Measurements from ENCODE around the gene FGFR4.
"Not testable (repeated sequence)": the region's sequence is repeated elsewhere in the genome, so short reads cannot be mapped to it uniquely, and the experiment has no call there.

FGFR4 gene

GRCh38 chr5:177048531-177048930 lies 38.2 kb upstream of the FGFR4 start:
- not testable (repeated sequence) for DNase-seq; H3K4me2 ChIP-seq (ENCODE audit: low read length, poor library complexity, severe bottlenecking); H2BK120ac ChIP-seq (ENCODE audit: low read depth, low read length); H3K23ac ChIP-seq (ENCODE audit: low read length in 2 of 2); H2BK15ac ChIP-seq (ENCODE audit: low read depth, poor library complexity, severe bottlenecking); H4K8ac ChIP-seq (ENCODE audit: low read length); H3K4me1 ChIP-seq (ENCODE audit: control insufficient read depth, insufficient read depth, low read depth, low read length); H4K91ac ChIP-seq (ENCODE audit: low read length); H3K4ac ChIP-seq (ENCODE audit: low read depth in 1 of 2, low read length in 2 of 2); H3K9ac ChIP-seq (ENCODE audit: low read length); H2AFZ ChIP-seq (ENCODE audit: low read depth, low read length); H3K14ac ChIP-seq (ENCODE audit: low read length in 2 of 2); H2AK5ac ChIP-seq (ENCODE audit: low read length, severe bottlenecking); H3K18ac ChIP-seq (ENCODE audit: low read depth in 1 of 2, low read length in 2 of 2); H3K27ac ChIP-seq (ENCODE audit: low read length, poor library complexity, severe bottlenecking); H2BK5ac ChIP-seq (ENCODE audit: low read depth, low read length, poor library complexity, severe bottlenecking); H3K9me3 ChIP-seq (ENCODE audit: control insufficient read depth, low read length); H2BK12ac ChIP-seq (ENCODE audit: low read length in 2 of 2); H3K27me3 ChIP-seq (ENCODE audit: control insufficient read depth in 1 of 2, insufficient read depth in 1 of 2, low read length in 2 of 2); H3K4me3 ChIP-seq (ENCODE audit: insufficient read depth in 1 of 2, low read depth in 1 of 2, low read length in 2 of 2)
- H3K36me3 ChIP-seq (ENCODE audit: control insufficient read depth in 1 of 2, insufficient read depth in 2 of 2, low read depth in 1 of 2, low read length in 2 of 2) = peaks cover 36 to 79% of the 10 kb centered on the region in 2 experiments
- WGBS = 91% methylated on average over 6 of the region's 7 CpGs
- peaks cover 15% of the 10 kb centered on the region for H3K79me1 ChIP-seq (replicated peaks; ENCODE audit: low read length, poor library complexity, severe bottlenecking)

GRCh38 chr5:177049285-177049684 lies 37.4 kb upstream of the FGFR4 start:
- no peak overlapping the region for H3K9ac ChIP-seq (ENCODE audit: low read length)
- H3K36me3 ChIP-seq (ENCODE audit: control insufficient read depth in 1 of 2, insufficient read depth in 2 of 2, low read depth in 1 of 2, low read length in 2 of 2) = peaks cover 36 to 79% of the 10 kb centered on the region in 2 experiments
- H3K9me3 ChIP-seq (ENCODE audit: control insufficient read depth, low read length) = no peaks in the 10 kb centered on the region
- no peak overlapping the region for H3K14ac ChIP-seq (ENCODE audit: low read length in 2 of 2)
- no peak overlapping the region for H3K23ac ChIP-seq (ENCODE audit: low read length in 2 of 2)
- no peaks in the 10 kb centered on the region for H3K4me1 ChIP-seq (ENCODE audit: control insufficient read depth, insufficient read depth, low read depth, low read length)
- H3K4me3 ChIP-seq (ENCODE audit: insufficient read depth in 1 of 2, low read depth in 1 of 2, low read length in 2 of 2) = no peak overlapping the region
- H3K79me1 ChIP-seq (replicated peaks; ENCODE audit: low read length, poor library complexity, severe bottlenecking) = peaks cover 11% of the 10 kb centered on the region
- H2AK5ac ChIP-seq (ENCODE audit: low read length, severe bottlenecking) = no peak overlapping the region
- H2BK5ac ChIP-seq (ENCODE audit: low read depth, low read length, poor library complexity, severe bottlenecking) = no peak overlapping the region
- H4K8ac ChIP-seq (ENCODE audit: low read length) = no peak overlapping the region
- H3K4me2 ChIP-seq (ENCODE audit: low read length, poor library complexity, severe bottlenecking) = no peak overlapping the region
- no peak for DNase-seq
- H3K4ac ChIP-seq (ENCODE audit: low read depth in 1 of 2, low read length in 2 of 2) = no peak overlapping the region
- no peak overlapping the region for H2AFZ ChIP-seq (ENCODE audit: low read depth, low read length)
- WGBS = 96% methylated on average over 5 of the region's 5 CpGs
- no peak overlapping the region for H3K27ac ChIP-seq (ENCODE audit: low read length, poor library complexity, severe bottlenecking)
- H2BK12ac ChIP-seq (ENCODE audit: low read length in 2 of 2) = no peak overlapping the region
- H2BK120ac ChIP-seq (ENCODE audit: low read depth, low read length) = no peak overlapping the region
- no peak overlapping the region for H3K18ac ChIP-seq (ENCODE audit: low read depth in 1 of 2, low read length in 2 of 2)
- H3K27me3 ChIP-seq (ENCODE audit: control insufficient read depth in 1 of 2, insufficient read depth in 1 of 2, low read length in 2 of 2) = no peaks in the 10 kb centered on the region
- no peak overlapping the region for H2BK15ac ChIP-seq (ENCODE audit: low read depth, poor library complexity, severe bottlenecking)
- H4K91ac ChIP-seq (ENCODE audit: low read length) = no peak overlapping the region

GRCh38 chr5:177064500-177065277 lies 22.0 kb upstream of the FGFR4 start:
- H3K18ac ChIP-seq (ENCODE audit: low read depth in 1 of 2, low read length in 2 of 2) = no peak overlapping the region
- H2BK12ac ChIP-seq (ENCODE audit: low read length in 2 of 2) = no peak overlapping the region
- WGBS = 94% methylated on average over 12 of the region's 12 CpGs
- H2AK5ac ChIP-seq (ENCODE audit: low read length, severe bottlenecking) = no peak overlapping the region
- H3K4ac ChIP-seq (ENCODE audit: low read depth in 1 of 2, low read length in 2 of 2) = no peak overlapping the region
- no peak overlapping the region for H2BK15ac ChIP-seq (ENCODE audit: low read depth, poor library complexity, severe bottlenecking)
- H2BK5ac ChIP-seq (ENCODE audit: low read depth, low read length, poor library complexity, severe bottlenecking) = no peak overlapping the region
- no peak overlapping the region for H2AFZ ChIP-seq (ENCODE audit: low read depth, low read length)
- H4K91ac ChIP-seq (ENCODE audit: low read length) = no peak overlapping the region
- H3K4me2 ChIP-seq (ENCODE audit: low read length, poor library complexity, severe bottlenecking) = no peak overlapping the region
- no peak for DNase-seq
- H3K79me1 ChIP-seq (replicated peaks; ENCODE audit: low read length, poor library complexity, severe bottlenecking) = no peaks in the 10 kb centered on the region
- no peak overlapping the region for H3K23ac ChIP-seq (ENCODE audit: low read length in 2 of 2)
- H3K27ac ChIP-seq (ENCODE audit: low read length, poor library complexity, severe bottlenecking) = no peak overlapping the region
- H3K14ac ChIP-seq (ENCODE audit: low read length in 2 of 2) = no peak overlapping the region
- H2BK120ac ChIP-seq (ENCODE audit: low read depth, low read length) = no peak overlapping the region
- H3K9ac ChIP-seq (ENCODE audit: low read length) = no peak overlapping the region
- no peak overlapping the region for H4K8ac ChIP-seq (ENCODE audit: low read length)
- H3K36me3 ChIP-seq (ENCODE audit: control insufficient read depth in 1 of 2, insufficient read depth in 2 of 2, low read depth in 1 of 2, low read length in 2 of 2) = peaks cover 40 to 64% of the 10 kb centered on the region in 2 experiments
- H3K27me3 ChIP-seq (ENCODE audit: control insufficient read depth in 1 of 2, insufficient read depth in 1 of 2, low read length in 2 of 2) = no peaks in the 10 kb centered on the region
- H3K9me3 ChIP-seq (ENCODE audit: control insufficient read depth, low read length) = no peaks in the 10 kb centered on the region
- H3K4me3 ChIP-seq (ENCODE audit: insufficient read depth in 1 of 2, low read depth in 1 of 2, low read length in 2 of 2) = no peak overlapping the region
- peaks cover 4% of the 10 kb centered on the region for H3K4me1 ChIP-seq (ENCODE audit: control insufficient read depth, insufficient read depth, low read depth, low read length)

- no peak overlapping the region for H2BK120ac ChIP-seq (ENCODE audit: low read depth, low read length)
- H3K27me3 ChIP-seq (ENCODE audit: control insufficient read depth in 1 of 2, insufficient read depth in 1 of 2, low read length in 2 of 2) = no peaks in the 10 kb centered on the region
- H3K4ac ChIP-seq (ENCODE audit: low read depth in 1 of 2, low read length in 2 of 2) = no peak overlapping the region
- no peak overlapping the region for H3K27ac ChIP-seq (ENCODE audit: low read length, poor library complexity, severe bottlenecking)
- H3K23ac ChIP-seq (ENCODE audit: low read length in 2 of 2) = no peak overlapping the region
- H2AFZ ChIP-seq (ENCODE audit: low read depth, low read length) = no peak overlapping the region
- H2BK15ac ChIP-seq (ENCODE audit: low read depth, poor library complexity, severe bottlenecking) = no peak overlapping the region
- peaks cover 34 to 59% of the 10 kb centered on the region in 2 experiments for H3K36me3 ChIP-seq (ENCODE audit: control insufficient read depth in 1 of 2, insufficient read depth in 2 of 2, low read depth in 1 of 2, low read length in 2 of 2)
- H4K91ac ChIP-seq (ENCODE audit: low read length) = no peak overlapping the region
- no peak overlapping the region for H4K8ac ChIP-seq (ENCODE audit: low read length)
- no peak overlapping the region for H2AK5ac ChIP-seq (ENCODE audit: low read length, severe bottlenecking)
- WGBS = 79% methylated on average over 5 of the region's 6 CpGs
- H3K4me1 ChIP-seq (ENCODE audit: control insufficient read depth, insufficient read depth, low read depth, low read length) = peaks cover 4% of the 10 kb centered on the region
- H3K4me3 ChIP-seq (ENCODE audit: insufficient read depth in 1 of 2, low read depth in 1 of 2, low read length in 2 of 2) = no peak overlapping the region
- no peak overlapping the region for H2BK5ac ChIP-seq (ENCODE audit: low read depth, low read length, poor library complexity, severe bottlenecking)
- H3K18ac ChIP-seq (ENCODE audit: low read depth in 1 of 2, low read length in 2 of 2) = no peak overlapping the region
- H3K14ac ChIP-seq (ENCODE audit: low read length in 2 of 2) = no peak overlapping the region
- no peak overlapping the region for H2BK12ac ChIP-seq (ENCODE audit: low read length in 2 of 2)
- H3K9ac ChIP-seq (ENCODE audit: low read length) = no peak overlapping the region
- no peaks in the 10 kb centered on the region for H3K9me3 ChIP-seq (ENCODE audit: control insufficient read depth, low read length)
- DNase-seq = no peak
- H3K79me1 ChIP-seq (replicated peaks; ENCODE audit: low read length, poor library complexity, severe bottlenecking) = no peaks in the 10 kb centered on the region
- no peak overlapping the region for H3K4me2 ChIP-seq (ENCODE audit: low read length, poor library complexity, severe bottlenecking)
Observed at GRCh38 chr5:177065491-177065890, 21.2 kb upstream of the FGFR4 start.
